GM23338 (cell line): ENCODE data around the gene NTM. TPM values are rescaled to one million over a fixed set of nuclear protein-coding genes. Genes with fewer than 3 reads are reported as not detected.

Experiments
- ATAC-seq: fragments of 200-7000 bp; cut with Tn5 transposase; 3 replicates; pipeline ENCODE4 v1.9.1; 2020
- DNase-seq: peaks from one replicate; pipeline ENCODE4 v3.0.0-alpha.2; 2015; ENCODE audit warnings: low spot score
- H2AFZ ChIP-seq: fragments of 200-600 bp; sonication (generic); 2 replicates; pipeline ENCODE4 v1.8.0; 2016; ENCODE audit warnings: antibody characterized with exemption, mild to moderate bottlenecking, moderate library complexity
- H3F3A ChIP-seq: fragments of 200-600 bp; sonication (generic); replicated peaks from 2 replicates; pipeline ENCODE4 v1.8.0; 2017; ENCODE audit warnings: antibody characterized with exemption, mixed run types, low read depth
- H3K27ac ChIP-seq: fragments of 200-600 bp; sonication (generic); 2 replicates; pipeline ENCODE4 v1.6.1; 2016; ENCODE audit warnings: low read depth
- H3K27me3 ChIP-seq: fragments of 200-600 bp; sonication (generic); 2 replicates; pipeline ENCODE4 v1.8.0; 2016; ENCODE audit warnings: mild to moderate bottlenecking, mixed run types, moderate library complexity; ENCODE audit not compliant: insufficient read depth
- H3K36me3 ChIP-seq: fragments of 200-600 bp; sonication (generic); 2 replicates; pipeline ENCODE4 v1.8.0; 2016; ENCODE audit warnings: mild to moderate bottlenecking; ENCODE audit not compliant: insufficient read depth
- H3K4me1 ChIP-seq: fragments of 200-600 bp; sonication (generic); 2 replicates; pipeline ENCODE4 v1.8.0; 2016; ENCODE audit warnings: mild to moderate bottlenecking, moderate library complexity; ENCODE audit not compliant: insufficient read depth
- H3K4me2 ChIP-seq: fragments of 200-600 bp; sonication (generic); 2 replicates; pipeline ENCODE4 v1.7.1; 2017; ENCODE audit warnings: mixed run types
- H3K4me3 ChIP-seq: fragments of 200-600 bp; sonication (generic); 2 replicates; pipeline ENCODE4 v1.6.1; 2016; ENCODE audit warnings: mixed run types
- H3K79me2 ChIP-seq: fragments of 200-600 bp; sonication (generic); replicated peaks from 2 replicates; pipeline ENCODE4 v1.8.0; 2017; ENCODE audit warnings: mild to moderate bottlenecking; ENCODE audit not compliant: insufficient read depth
- H3K9me2 ChIP-seq: fragments of 200-600 bp; sonication (generic); 2 replicates; pipeline ENCODE4 v1.8.0; 2017; ENCODE audit not compliant: insufficient read depth
- H4K20me1 ChIP-seq: fragments of 200-600 bp; sonication (generic); replicated peaks from 2 replicates; pipeline ENCODE4 v1.8.0; 2017; ENCODE audit warnings: mild to moderate bottlenecking; ENCODE audit not compliant: insufficient read depth
- H3K27ac Mint-ChIP-seq: 2 replicates; pipeline ENCODE4 v1.8.0; 2020; ENCODE audit warnings: inconsistent platforms, mild to moderate bottlenecking, moderate library complexity, mixed read lengths
- H3K27me3 Mint-ChIP-seq: 3 replicates; pipeline ENCODE4 v1.8.0; 2022; ENCODE audit warnings: low read depth, mild to moderate bottlenecking, moderate library complexity, mixed read lengths, inconsistent platforms; ENCODE audit not compliant: insufficient read depth, poor library complexity
- H3K36me3 Mint-ChIP-seq: 3 replicates; pipeline ENCODE4 v1.8.0; 2021; ENCODE audit warnings: low read depth, mild to moderate bottlenecking, inconsistent platforms, moderate library complexity, mixed read lengths
- H3K4me1 Mint-ChIP-seq: 3 replicates; pipeline ENCODE4 v1.8.0; 2020; ENCODE audit warnings: mild to moderate bottlenecking, inconsistent platforms, mixed read lengths
- H3K4me3 Mint-ChIP-seq: 3 replicates; pipeline ENCODE4 v1.8.0; 2021; ENCODE audit warnings: moderate library complexity, mild to moderate bottlenecking, inconsistent platforms, mixed read lengths
- H3K9me3 Mint-ChIP-seq: 3 replicates; pipeline ENCODE4 v1.8.0; 2020; ENCODE audit warnings: moderate library complexity, mild to moderate bottlenecking, inconsistent platforms, mixed read lengths
- CREB1 ChIP-seq: fragments of 250-450 bp; sonication (Bioruptor Pico); IDR thresholded peaks from 2 replicates; pipeline ENCODE4 v1.5.0; 2020; ENCODE audit warnings: low read depth, mild to moderate bottlenecking, moderate library complexity
- CTCF ChIP-seq, 2 experiments: fragments of 200-600 bp in 1 of 2; sonication (generic) in 1 of 2; conservative IDR thresholded peaks; 2 replicates each; pipeline versions ENCODE4 v1.5.1 to v1.6.1; 2016 to 2017; ENCODE audit warnings: antibody characterized with exemption in 2 of 2, low read depth in 2 of 2, mild to moderate bottlenecking in 2 of 2, moderate library complexity in 1 of 2
- ETS1 ChIP-seq: IDR thresholded peaks from 2 replicates; pipeline ENCODE4 v1.6.1; 2016; ENCODE audit warnings: antibody characterized with exemption
- EZH2 ChIP-seq: fragments of 200-600 bp; sonication (generic); IDR thresholded peaks from one replicate; pipeline ENCODE4 v1.8.0; 2017; ENCODE audit warnings: antibody characterized with exemption, mild to moderate bottlenecking, low read depth; ENCODE audit not compliant: unreplicated experiment
- JUNB ChIP-seq: IDR thresholded peaks from one replicate; pipeline ENCODE4 v1.6.1; 2016; ENCODE audit warnings: antibody characterized with exemption; ENCODE audit not compliant: unreplicated experiment
- NANOG ChIP-seq: IDR thresholded peaks from 2 replicates; pipeline ENCODE4 v1.6.1; 2016; ENCODE audit warnings: antibody characterized with exemption, borderline replicate concordance
- POLR2AphosphoS5 ChIP-seq: IDR thresholded peaks from 2 replicates; pipeline ENCODE4 v1.6.1; 2016; ENCODE audit warnings: antibody characterized with exemption, low read depth
- REST ChIP-seq: IDR thresholded peaks from one replicate; pipeline ENCODE4 v1.6.1; 2018; ENCODE audit warnings: antibody characterized with exemption; ENCODE audit not compliant: unreplicated experiment
- STAT1 ChIP-seq: IDR thresholded peaks from one replicate; pipeline ENCODE4 v1.6.1; 2016; ENCODE audit warnings: antibody characterized with exemption; ENCODE audit not compliant: unreplicated experiment
- ZNF114 ChIP-seq: fragments of 250-450 bp; sonication (Bioruptor Pico); IDR thresholded peaks from 2 replicates; pipeline ENCODE4 v1.5.0; 2020; ENCODE audit warnings: mild to moderate bottlenecking, moderate library complexity
- ZNF462 ChIP-seq: fragments of 250-450 bp; sonication (Bioruptor Pico); IDR thresholded peaks from 2 replicates; pipeline ENCODE4 v1.5.0; 2020; ENCODE audit warnings: mild to moderate bottlenecking, moderate library complexity
- polyA plus RNA-seq: library from polyadenylated mRNA; unstranded; fragments of >200 nt; fragmentation: Nextera tagmentation; extraction: Ambion mirVana; gene quantifications from 2 replicates; pipeline ENCODE4 v1.2.1, GENCODE V29; 2016
- total RNA-seq: library from RNA; depleted of rRNA; stranded (reverse); fragments of >200 nt; shearing (Covaris generic); gene quantifications from 2 replicates; pipeline ENCODE4 v1.2.3, GENCODE V29; 2014

The NTM gene
- total and polyA plus RNA-seq, 2 experiments from 2014 or later: 10.6 to 14.6 TPM

- TF ChIP-seq CTCF (conservative IDR thresholded peaks at IDR 0.05; ENCODE audit: low read depth in 2 of 2) (no peak), POLR2AphosphoS5 (no peak)
These were observed 888.5 kb downstream of the NTM start (continued) for GRCh38 chr11:132258875-132259274.

GRCh38 chr11:132260636-132261035, 890.2 kb downstream of the NTM start:
- H3K4me3 ChIP-seq: no peak overlapping the region
- peaks cover 3% of the 10 kb centered on the region; the same call in 1 of the 2 replicates for H3K9me2 ChIP-seq
- H3K27me3 Mint-ChIP-seq: peaks cover under 1% of the 10 kb centered on the region
- no peaks in the 10 kb centered on the region for H3K36me3 Mint-ChIP-seq
- H3K27ac ChIP-seq: no peak overlapping the region
- H3F3A ChIP-seq: no peaks in the 10 kb centered on the region
- no peaks in the 10 kb centered on the region for H3K36me3 ChIP-seq
- H3K4me3 Mint-ChIP-seq: no peak overlapping the region
- no peak overlapping the region for H3K4me2 ChIP-seq
- H2AFZ ChIP-seq: no peak overlapping the region
- no peaks in the 10 kb centered on the region for H3K27me3 ChIP-seq
- ATAC-seq: no peak
- H3K4me1 Mint-ChIP-seq: no peaks in the 10 kb centered on the region
- H3K9me3 Mint-ChIP-seq: no peaks in the 10 kb centered on the region
- no peak overlapping the region for H3K27ac Mint-ChIP-seq
- H4K20me1 ChIP-seq: no peaks in the 10 kb centered on the region
- no peak for DNase-seq
- H3K4me1 ChIP-seq: no peaks in the 10 kb centered on the region
- no peaks in the 10 kb centered on the region for H3K79me2 ChIP-seq
- TF ChIP-seq STAT1 (no peak), REST (no peak), CREB1 (CRISPR knock-in tag) (no peak), EZH2 (no peak), ETS1 (no peak), NANOG (no peak), JUNB (no peak), CTCF (conservative IDR thresholded peaks at IDR 0.05; ENCODE audit: low read depth in 2 of 2) (no peak), ZNF462 (CRISPR knock-in tag) (no peak), ZNF114 (CRISPR knock-in tag) (no peak)
